GM13976 (cell line): ENCODE data around the gene CD33.

ENCODE experiments used
- DNase-seq: peaks from one replicate; pipeline ENCODE4 v3.0.0; 2012; ENCODE audit warnings: low spot score
- CTCF ChIP-seq: IDR thresholded peaks from 2 replicates; pipeline ENCODE4 v1.5.1; 2012; ENCODE audit warnings: borderline replicate concordance, mild to moderate bottlenecking; ENCODE audit not compliant: insufficient read depth; ENCODE audit errors: extremely low read depth, missing control alignments, control extremely low read depth
- in situ Hi-C: fragments of 300-500 bp; cut with MboI; formaldehyde crosslinking; loops from one replicate; pipeline ENCODE4 v1.12.0; 2022; ENCODE audit warnings: low sequenced_read_pairs, mixed read lengths, inconsistent platforms; ENCODE audit not compliant: unreplicated experiment

Gene CD33

GRCh38 chr19:51272183-51272810 is 47.4 kb downstream of the CD33 start:
- DNase-seq = no peak
- in situ Hi-C loops = no loop called here
- no peak for TF ChIP-seq CTCF

GRCh38 chr19:51274049-51274770 is 49.3 kb downstream of the CD33 start:
- TF ChIP-seq CTCF = no peak
- in situ Hi-C loops = no loop called here

GRCh38 chr19:51277112-51277511 is 52.2 kb downstream of the CD33 start:
- DNase-seq = no peak
- in situ Hi-C loops = no loop called here
- TF ChIP-seq CTCF = no peak

More at GRCh38 chr19:51274049-51274770, 49.3 kb downstream of the CD33 start:
- no peak for DNase-seq

- DNase-seq = no peak
- in situ Hi-C loops = no loop called here
- TF ChIP-seq CTCF = no peak
Measured at GRCh38 chr19:51282335-51282734, 57.5 kb downstream of the CD33 start.

DNA sequence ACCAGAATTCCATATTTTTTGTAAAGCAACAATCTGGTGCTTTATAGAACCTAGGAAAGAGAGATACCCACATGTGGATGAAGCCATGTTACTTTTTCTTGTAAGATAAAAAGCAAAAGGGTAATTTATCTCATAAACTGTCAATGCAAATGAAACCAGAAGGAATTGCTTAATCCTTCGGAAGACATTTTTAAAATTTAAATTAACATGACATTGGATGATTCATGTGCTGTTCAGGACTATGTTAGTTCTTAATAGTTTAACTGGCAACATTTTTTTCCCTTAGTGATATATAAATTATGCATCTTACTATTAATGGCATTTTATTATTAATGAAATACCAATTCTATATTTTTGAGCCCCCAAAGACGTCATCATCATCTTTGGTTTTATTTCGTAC is 60.8 kb downstream of the CD33 start:
- no peak for DNase-seq
- TF ChIP-seq CTCF = no peak
- in situ Hi-C loops = no loop called here
